ENCODE measurements around the gene POU6F1.

DNA sequence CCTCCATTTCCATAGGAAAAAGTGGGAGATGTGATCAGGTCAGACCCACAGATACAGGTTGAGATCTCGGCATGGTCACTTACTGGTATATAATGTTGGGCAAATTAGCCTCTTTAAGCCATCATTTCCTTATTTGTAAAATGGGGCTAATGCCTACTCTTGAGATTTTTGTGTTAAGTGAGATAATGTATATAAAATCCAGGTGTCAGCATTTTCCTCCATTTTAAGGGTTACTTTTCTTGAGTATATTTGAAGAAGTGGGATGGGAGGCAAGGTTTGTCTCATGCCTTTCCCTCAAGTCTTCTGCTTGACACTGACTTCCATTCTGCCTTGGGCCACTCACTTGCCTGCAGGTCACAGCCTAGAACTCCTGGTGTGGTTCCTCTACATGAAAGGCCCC is 10.1 kb upstream of the POU6F1 start:
- TF ChIP-seq, protein P1, sequence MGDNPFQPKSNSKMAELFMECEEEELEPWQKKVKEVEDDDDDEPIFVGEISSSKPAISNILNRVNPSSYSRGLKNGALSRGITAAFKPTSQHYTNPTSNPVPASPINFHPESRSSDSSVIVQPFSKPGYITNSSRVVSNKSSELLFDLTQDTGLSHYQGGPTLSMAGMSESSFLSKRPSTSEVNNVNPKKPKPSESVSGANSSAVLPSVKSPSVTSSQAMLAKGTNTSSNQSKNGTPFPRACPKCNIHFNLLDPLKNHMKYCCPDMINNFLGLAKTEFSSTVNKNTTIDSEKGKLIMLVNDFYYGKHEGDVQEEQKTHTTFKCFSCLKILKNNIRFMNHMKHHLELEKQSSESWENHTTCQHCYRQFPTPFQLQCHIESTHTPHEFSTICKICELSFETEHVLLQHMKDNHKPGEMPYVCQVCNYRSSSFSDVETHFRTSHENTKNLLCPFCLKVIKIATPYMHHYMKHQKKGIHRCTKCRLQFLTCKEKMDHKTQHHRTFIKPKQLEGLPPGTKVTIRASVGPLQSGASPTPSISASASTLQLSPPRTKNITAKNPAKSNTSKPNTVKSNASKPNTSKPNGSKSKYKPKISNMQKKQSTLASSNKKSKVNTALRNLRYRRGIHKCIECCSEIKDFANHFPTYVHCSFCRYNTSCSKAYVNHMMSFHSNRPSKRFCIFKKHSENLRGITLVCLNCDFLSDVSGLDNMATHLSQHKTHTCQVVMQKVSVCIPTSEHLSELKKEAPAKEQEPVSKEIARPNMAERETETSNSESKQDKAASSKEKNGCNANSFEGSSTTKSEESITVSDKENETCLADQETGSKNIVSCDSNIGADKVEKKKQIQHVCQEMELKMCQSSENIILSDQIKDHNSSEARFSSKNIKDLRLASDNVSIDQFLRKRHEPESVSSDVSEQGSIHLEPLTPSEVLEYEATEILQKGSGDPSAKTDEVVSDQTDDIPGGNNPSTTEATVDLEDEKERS (tag by site-specific recombination; IDR thresholded peaks at IDR 0.05) = no peak
- TF ChIP-seq, protein P2, sequence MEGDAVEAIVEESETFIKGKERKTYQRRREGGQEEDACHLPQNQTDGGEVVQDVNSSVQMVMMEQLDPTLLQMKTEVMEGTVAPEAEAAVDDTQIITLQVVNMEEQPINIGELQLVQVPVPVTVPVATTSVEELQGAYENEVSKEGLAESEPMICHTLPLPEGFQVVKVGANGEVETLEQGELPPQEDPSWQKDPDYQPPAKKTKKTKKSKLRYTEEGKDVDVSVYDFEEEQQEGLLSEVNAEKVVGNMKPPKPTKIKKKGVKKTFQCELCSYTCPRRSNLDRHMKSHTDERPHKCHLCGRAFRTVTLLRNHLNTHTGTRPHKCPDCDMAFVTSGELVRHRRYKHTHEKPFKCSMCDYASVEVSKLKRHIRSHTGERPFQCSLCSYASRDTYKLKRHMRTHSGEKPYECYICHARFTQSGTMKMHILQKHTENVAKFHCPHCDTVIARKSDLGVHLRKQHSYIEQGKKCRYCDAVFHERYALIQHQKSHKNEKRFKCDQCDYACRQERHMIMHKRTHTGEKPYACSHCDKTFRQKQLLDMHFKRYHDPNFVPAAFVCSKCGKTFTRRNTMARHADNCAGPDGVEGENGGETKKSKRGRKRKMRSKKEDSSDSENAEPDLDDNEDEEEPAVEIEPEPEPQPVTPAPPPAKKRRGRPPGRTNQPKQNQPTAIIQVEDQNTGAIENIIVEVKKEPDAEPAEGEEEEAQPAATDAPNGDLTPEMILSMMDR (tag by site-specific recombination; IDR thresholded peaks at IDR 0.05) = no peak
- TF ChIP-seq RBAK (tag by site-specific recombination; IDR thresholded peaks at IDR 0.05) (no peak), GLI4 (tag by site-specific recombination; IDR thresholded peaks at IDR 0.05) (no peak), YY1 (tag by site-specific recombination; IDR thresholded peaks at IDR 0.05) (no peak), ZNF10 (tag by site-specific recombination; IDR thresholded peaks at IDR 0.05) (no peak), TCF7L2 (IDR thresholded peaks at IDR 0.05; ENCODE audit: borderline replicate concordance, low read depth, low read length) (no peak), ZNF292 (tag by site-specific recombination; IDR thresholded peaks at IDR 0.05; ENCODE audit: borderline replicate concordance, low read depth) (no peak)
- TF ChIP-seq, protein P3, sequence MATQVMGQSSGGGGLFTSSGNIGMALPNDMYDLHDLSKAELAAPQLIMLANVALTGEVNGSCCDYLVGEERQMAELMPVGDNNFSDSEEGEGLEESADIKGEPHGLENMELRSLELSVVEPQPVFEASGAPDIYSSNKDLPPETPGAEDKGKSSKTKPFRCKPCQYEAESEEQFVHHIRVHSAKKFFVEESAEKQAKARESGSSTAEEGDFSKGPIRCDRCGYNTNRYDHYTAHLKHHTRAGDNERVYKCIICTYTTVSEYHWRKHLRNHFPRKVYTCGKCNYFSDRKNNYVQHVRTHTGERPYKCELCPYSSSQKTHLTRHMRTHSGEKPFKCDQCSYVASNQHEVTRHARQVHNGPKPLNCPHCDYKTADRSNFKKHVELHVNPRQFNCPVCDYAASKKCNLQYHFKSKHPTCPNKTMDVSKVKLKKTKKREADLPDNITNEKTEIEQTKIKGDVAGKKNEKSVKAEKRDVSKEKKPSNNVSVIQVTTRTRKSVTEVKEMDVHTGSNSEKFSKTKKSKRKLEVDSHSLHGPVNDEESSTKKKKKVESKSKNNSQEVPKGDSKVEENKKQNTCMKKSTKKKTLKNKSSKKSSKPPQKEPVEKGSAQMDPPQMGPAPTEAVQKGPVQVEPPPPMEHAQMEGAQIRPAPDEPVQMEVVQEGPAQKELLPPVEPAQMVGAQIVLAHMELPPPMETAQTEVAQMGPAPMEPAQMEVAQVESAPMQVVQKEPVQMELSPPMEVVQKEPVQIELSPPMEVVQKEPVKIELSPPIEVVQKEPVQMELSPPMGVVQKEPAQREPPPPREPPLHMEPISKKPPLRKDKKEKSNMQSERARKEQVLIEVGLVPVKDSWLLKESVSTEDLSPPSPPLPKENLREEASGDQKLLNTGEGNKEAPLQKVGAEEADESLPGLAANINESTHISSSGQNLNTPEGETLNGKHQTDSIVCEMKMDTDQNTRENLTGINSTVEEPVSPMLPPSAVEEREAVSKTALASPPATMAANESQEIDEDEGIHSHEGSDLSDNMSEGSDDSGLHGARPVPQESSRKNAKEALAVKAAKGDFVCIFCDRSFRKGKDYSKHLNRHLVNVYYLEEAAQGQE (tag by site-specific recombination; IDR thresholded peaks at IDR 0.05) = no peak
- TF ChIP-seq, protein P4, sequence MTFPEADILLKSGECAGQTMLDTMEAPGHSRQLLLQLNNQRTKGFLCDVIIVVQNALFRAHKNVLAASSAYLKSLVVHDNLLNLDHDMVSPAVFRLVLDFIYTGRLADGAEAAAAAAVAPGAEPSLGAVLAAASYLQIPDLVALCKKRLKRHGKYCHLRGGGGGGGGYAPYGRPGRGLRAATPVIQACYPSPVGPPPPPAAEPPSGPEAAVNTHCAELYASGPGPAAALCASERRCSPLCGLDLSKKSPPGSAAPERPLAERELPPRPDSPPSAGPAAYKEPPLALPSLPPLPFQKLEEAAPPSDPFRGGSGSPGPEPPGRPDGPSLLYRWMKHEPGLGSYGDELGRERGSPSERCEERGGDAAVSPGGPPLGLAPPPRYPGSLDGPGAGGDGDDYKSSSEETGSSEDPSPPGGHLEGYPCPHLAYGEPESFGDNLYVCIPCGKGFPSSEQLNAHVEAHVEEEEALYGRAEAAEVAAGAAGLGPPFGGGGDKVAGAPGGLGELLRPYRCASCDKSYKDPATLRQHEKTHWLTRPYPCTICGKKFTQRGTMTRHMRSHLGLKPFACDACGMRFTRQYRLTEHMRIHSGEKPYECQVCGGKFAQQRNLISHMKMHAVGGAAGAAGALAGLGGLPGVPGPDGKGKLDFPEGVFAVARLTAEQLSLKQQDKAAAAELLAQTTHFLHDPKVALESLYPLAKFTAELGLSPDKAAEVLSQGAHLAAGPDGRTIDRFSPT (tag by site-specific recombination; IDR thresholded peaks at IDR 0.05) = no peak

All from HEK293 (cell line).